ENCODE data around the gene ARHGDIB. TPM values are rescaled to one million over a fixed set of nuclear protein-coding genes. Genes with fewer than 3 reads are reported as not detected.
A peak's percentile ranks its signal among the peaks of the same experiment; 100 is the strongest.

Gene ARHGDIB
- total and polyA plus RNA-seq, 10 of the 15 experiments (the other 5 are each of a cell fraction or from before 2014, with no cell fraction given), result 796 to 2,849 (median 1,346) TPM

DNA sequence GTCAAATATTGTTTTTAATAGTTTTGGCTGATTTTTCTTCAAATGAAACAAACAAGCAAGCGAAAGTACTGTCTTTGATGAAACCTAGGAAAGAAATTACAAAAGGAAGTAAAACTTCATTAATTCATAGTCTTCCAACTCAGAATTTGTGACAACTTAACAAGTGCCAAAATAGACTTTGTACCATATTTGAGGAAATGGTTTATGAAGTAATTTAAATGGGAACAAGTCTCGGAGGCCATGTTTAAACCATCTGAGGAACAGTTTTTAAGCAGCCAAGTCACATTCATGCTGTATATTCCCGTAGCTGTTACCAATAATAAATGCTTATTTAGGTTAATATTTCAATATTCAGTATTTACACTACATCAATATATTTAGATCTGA is 745 bp upstream of the ARHGDIB start:
- H3K36me3 ChIP-seq (ENCODE audit: control insufficient read depth in 2 of 2, insufficient read depth in 2 of 2, low read length in 1 of 2), result no peaks in the 10 kb centered on the region
- peak overlapping the region; percentile 94 for H3K27ac ChIP-seq (ENCODE audit: control insufficient read depth, insufficient read depth)
- ChIA-PET POLR2A (interaction anchor here (0.5 to 1.7 kb wide), 4 partner anchors 10 to 593 kb away, joined by 3 to 11 read pairs (median 8); no protein-coding TSS in a partner anchor), SMC1A (ENCODE audit: uncharacterized antibody, unreplicated experiment) (interaction anchor here (0.8 to 3.3 kb wide), 11 partner anchors 9 to 115 kb away, joined by 3 to 14 read pairs (median 4); no protein-coding TSS in a partner anchor), RAD21 (ENCODE audit: unreplicated experiment) (interaction anchor here (0.8 to 4.7 kb wide), 6 partner anchors 10 to 192 kb away, joined by 3 to 25 read pairs (median 6); partner anchors contain the start of genes C12orf60 and WBP11), CTCF (interaction anchor here (1.3 to 2.6 kb wide), 4 partner anchors 14 to 34 kb away, joined by 3 to 7 read pairs (median 4); no protein-coding TSS in a partner anchor)
- H3K27me3 ChIP-seq (replicated peaks in 1 of 2; ENCODE audit: control insufficient read depth in 2 of 2, insufficient read depth in 2 of 2, low read length in 1 of 2), result no peaks in the 10 kb centered on the region
- ATAC-seq (no peak), FAIRE-seq (no peak), DNase-seq (ENCODE audit: low read depth, low spot score) (no peak)
- no peaks in the 10 kb centered on the region for H4K20me1 ChIP-seq (ENCODE audit: control insufficient read depth, insufficient read depth)
- H3K79me2 ChIP-seq (ENCODE audit: control insufficient read depth, insufficient read depth, low read length), result peaks cover 58% of the 10 kb centered on the region
- H3K9me3 ChIP-seq (replicated peaks; ENCODE audit: control insufficient read depth, insufficient read depth, low read length), result no peaks in the 10 kb centered on the region
- TF ChIP-seq ZZZ3 (IDR thresholded peaks at IDR 0.05; ENCODE audit: control insufficient read depth, insufficient read length, low read depth) (no peak), MXI1 (IDR thresholded peaks at IDR 0.05; ENCODE audit: low read depth, low read length) (0 out of 2 replicates have a peak, but pooled peaks have one; percentile 21), YY1 (IDR thresholded peaks at IDR 0.05; ENCODE audit: low read depth, low read length) (peak; percentile 58; the same call in 1 of the 2 replicates), CUX1 (IDR thresholded peaks at IDR 0.05; ENCODE audit: insufficient replicate concordance, low read depth, low read length) (peak; percentile 47), ZNF24 (IDR thresholded peaks at IDR 0.05) (peak; percentile 78; the same call in 1 of the 2 replicates), ZNF217 (IDR thresholded peaks at IDR 0.05) (no peak)
- TF ChIP-seq, protein P1, sequence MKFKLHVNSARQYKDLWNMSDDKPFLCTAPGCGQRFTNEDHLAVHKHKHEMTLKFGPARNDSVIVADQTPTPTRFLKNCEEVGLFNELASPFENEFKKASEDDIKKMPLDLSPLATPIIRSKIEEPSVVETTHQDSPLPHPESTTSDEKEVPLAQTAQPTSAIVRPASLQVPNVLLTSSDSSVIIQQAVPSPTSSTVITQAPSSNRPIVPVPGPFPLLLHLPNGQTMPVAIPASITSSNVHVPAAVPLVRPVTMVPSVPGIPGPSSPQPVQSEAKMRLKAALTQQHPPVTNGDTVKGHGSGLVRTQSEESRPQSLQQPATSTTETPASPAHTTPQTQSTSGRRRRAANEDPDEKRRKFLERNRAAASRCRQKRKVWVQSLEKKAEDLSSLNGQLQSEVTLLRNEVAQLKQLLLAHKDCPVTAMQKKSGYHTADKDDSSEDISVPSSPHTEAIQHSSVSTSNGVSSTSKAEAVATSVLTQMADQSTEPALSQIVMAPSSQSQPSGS (IDR thresholded peaks at IDR 0.05; ENCODE audit: low read length), result 0 out of 2 replicates have a peak, but pooled peaks have one; percentile 5
- no TSS peak for BruUV-seq (replicated peaks)
- in situ Hi-C loops (cut with MboI) (loop anchor here (25.0 kb wide), 1 partner anchor 575 kb away; no protein-coding TSS in a partner anchor), intact Hi-C loops (cut with micrococcal nuclease; ENCODE audit: unreplicated experiment) (no loop called here)
- H2AFZ ChIP-seq (ENCODE audit: control insufficient read depth, low read depth, low read length), result peak overlapping the region; percentile 85
- peak overlapping the region; percentile 93 for H3K4me2 ChIP-seq (ENCODE audit: control insufficient read depth, insufficient read depth)
- H3K4me1 ChIP-seq (ENCODE audit: control insufficient read depth, insufficient read depth, low read length), result no peaks in the 10 kb centered on the region; the same call in none of the 2 replicates
- peak overlapping the region; percentile 80 for H3K4me3 ChIP-seq
- WGBS (ENCODE audit: insufficient coverage, insufficient replicate concordance, low lambda C conversion rate, missing lambda C conversion rate), result 2% methylated on average over 3 of the region's 3 CpGs
- H3K9ac ChIP-seq (ENCODE audit: control insufficient read depth, insufficient read depth, low read length), result peak overlapping the region; percentile 97

Measured in GM12878 (cell line).